GM23338 (cell line): Measurements from ENCODE around the gene GDA.
"Not testable (repeated sequence)": the region's sequence is repeated elsewhere in the genome, so short reads cannot be mapped to it uniquely, and the experiment has no call there.

Source experiments
- CREB1 ChIP-seq: fragments of 250-450 bp; sonication (Bioruptor Pico); IDR thresholded peaks from 2 replicates; pipeline ENCODE4 v1.5.0; 2020; ENCODE audit warnings: low read depth, mild to moderate bottlenecking, moderate library complexity
- EZH2 ChIP-seq: fragments of 200-600 bp; sonication (generic); IDR thresholded peaks from one replicate; pipeline ENCODE4 v1.8.0; 2017; ENCODE audit warnings: antibody characterized with exemption, mild to moderate bottlenecking, low read depth; ENCODE audit not compliant: unreplicated experiment
- EZH2phosphoT487 ChIP-seq: fragments of 200-600 bp; sonication (generic); IDR thresholded peaks from one replicate; pipeline ENCODE4 v1.8.1; 2018; ENCODE audit warnings: antibody characterized with exemption; ENCODE audit not compliant: unreplicated experiment
- JUNB ChIP-seq: IDR thresholded peaks from one replicate; pipeline ENCODE4 v1.6.1; 2016; ENCODE audit warnings: antibody characterized with exemption; ENCODE audit not compliant: unreplicated experiment
- POLR2AphosphoS5 ChIP-seq: IDR thresholded peaks from 2 replicates; pipeline ENCODE4 v1.6.1; 2016; ENCODE audit warnings: antibody characterized with exemption, low read depth
- ZNF114 ChIP-seq: fragments of 250-450 bp; sonication (Bioruptor Pico); IDR thresholded peaks from 2 replicates; pipeline ENCODE4 v1.5.0; 2020; ENCODE audit warnings: mild to moderate bottlenecking, moderate library complexity
- ZNF331 ChIP-seq: fragments of 250-450 bp; sonication (Bioruptor Pico); IDR thresholded peaks from 2 replicates; pipeline ENCODE4 v1.5.0; 2020; ENCODE audit warnings: low read depth, mild to moderate bottlenecking, moderate library complexity
- TF ChIP-seq, protein P1 (sequence below), 2 experiments: fragments of 200-600 bp in 1 of 2; sonication (generic) in 1 of 2; conservative IDR thresholded peaks; 2 replicates each; pipeline versions ENCODE4 v1.5.1 to v1.6.1; 2016 to 2017; ENCODE audit warnings: antibody characterized with exemption in 2 of 2, low read depth in 2 of 2, mild to moderate bottlenecking in 2 of 2, moderate library complexity in 1 of 2
- TF ChIP-seq, protein P2 (sequence below): IDR thresholded peaks from one replicate; pipeline ENCODE4 v1.6.1; 2018; ENCODE audit warnings: antibody characterized with exemption; ENCODE audit not compliant: unreplicated experiment
- TF ChIP-seq, protein P3 (sequence below): fragments of 250-450 bp; sonication (Bioruptor Pico); IDR thresholded peaks from 2 replicates; pipeline ENCODE4 v1.5.0; 2020; ENCODE audit warnings: mild to moderate bottlenecking, moderate library complexity
- TF ChIP-seq, protein P4 (sequence below): IDR thresholded peaks from 2 replicates; pipeline ENCODE4 v1.6.1; 2016; ENCODE audit warnings: antibody characterized with exemption

DNA sequence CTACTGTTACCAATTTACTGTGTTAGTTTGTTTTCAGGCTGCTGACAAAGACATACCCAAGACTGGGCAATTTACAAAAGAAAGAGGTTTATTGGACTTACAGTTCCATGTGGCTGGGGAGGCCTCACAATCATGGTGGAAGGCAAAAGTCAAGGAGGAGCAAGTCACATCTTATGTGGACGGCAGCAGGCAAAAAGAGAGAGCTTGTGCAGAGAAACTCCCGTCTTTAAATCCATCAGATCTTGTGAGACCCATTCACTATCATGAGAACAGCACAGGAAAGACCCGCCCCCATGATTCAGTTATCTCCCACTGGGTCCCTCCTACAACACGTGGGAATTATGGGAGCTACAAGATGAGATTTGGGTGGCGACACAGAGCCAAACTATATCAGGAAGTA is 142.3 kb downstream of the GDA start:
- TF ChIP-seq, protein P1, sequence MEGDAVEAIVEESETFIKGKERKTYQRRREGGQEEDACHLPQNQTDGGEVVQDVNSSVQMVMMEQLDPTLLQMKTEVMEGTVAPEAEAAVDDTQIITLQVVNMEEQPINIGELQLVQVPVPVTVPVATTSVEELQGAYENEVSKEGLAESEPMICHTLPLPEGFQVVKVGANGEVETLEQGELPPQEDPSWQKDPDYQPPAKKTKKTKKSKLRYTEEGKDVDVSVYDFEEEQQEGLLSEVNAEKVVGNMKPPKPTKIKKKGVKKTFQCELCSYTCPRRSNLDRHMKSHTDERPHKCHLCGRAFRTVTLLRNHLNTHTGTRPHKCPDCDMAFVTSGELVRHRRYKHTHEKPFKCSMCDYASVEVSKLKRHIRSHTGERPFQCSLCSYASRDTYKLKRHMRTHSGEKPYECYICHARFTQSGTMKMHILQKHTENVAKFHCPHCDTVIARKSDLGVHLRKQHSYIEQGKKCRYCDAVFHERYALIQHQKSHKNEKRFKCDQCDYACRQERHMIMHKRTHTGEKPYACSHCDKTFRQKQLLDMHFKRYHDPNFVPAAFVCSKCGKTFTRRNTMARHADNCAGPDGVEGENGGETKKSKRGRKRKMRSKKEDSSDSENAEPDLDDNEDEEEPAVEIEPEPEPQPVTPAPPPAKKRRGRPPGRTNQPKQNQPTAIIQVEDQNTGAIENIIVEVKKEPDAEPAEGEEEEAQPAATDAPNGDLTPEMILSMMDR (conservative IDR thresholded peaks at IDR 0.05; ENCODE audit: low read depth in 2 of 2): not testable (repeated sequence)
- TF ChIP-seq EZH2phosphoT487; ZNF331 (CRISPR knock-in tag); JUNB; EZH2; POLR2AphosphoS5; CREB1; ZNF114: not testable (repeated sequence)
- TF ChIP-seq, protein P2, sequence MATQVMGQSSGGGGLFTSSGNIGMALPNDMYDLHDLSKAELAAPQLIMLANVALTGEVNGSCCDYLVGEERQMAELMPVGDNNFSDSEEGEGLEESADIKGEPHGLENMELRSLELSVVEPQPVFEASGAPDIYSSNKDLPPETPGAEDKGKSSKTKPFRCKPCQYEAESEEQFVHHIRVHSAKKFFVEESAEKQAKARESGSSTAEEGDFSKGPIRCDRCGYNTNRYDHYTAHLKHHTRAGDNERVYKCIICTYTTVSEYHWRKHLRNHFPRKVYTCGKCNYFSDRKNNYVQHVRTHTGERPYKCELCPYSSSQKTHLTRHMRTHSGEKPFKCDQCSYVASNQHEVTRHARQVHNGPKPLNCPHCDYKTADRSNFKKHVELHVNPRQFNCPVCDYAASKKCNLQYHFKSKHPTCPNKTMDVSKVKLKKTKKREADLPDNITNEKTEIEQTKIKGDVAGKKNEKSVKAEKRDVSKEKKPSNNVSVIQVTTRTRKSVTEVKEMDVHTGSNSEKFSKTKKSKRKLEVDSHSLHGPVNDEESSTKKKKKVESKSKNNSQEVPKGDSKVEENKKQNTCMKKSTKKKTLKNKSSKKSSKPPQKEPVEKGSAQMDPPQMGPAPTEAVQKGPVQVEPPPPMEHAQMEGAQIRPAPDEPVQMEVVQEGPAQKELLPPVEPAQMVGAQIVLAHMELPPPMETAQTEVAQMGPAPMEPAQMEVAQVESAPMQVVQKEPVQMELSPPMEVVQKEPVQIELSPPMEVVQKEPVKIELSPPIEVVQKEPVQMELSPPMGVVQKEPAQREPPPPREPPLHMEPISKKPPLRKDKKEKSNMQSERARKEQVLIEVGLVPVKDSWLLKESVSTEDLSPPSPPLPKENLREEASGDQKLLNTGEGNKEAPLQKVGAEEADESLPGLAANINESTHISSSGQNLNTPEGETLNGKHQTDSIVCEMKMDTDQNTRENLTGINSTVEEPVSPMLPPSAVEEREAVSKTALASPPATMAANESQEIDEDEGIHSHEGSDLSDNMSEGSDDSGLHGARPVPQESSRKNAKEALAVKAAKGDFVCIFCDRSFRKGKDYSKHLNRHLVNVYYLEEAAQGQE: not testable (repeated sequence)
- TF ChIP-seq, protein P3, sequence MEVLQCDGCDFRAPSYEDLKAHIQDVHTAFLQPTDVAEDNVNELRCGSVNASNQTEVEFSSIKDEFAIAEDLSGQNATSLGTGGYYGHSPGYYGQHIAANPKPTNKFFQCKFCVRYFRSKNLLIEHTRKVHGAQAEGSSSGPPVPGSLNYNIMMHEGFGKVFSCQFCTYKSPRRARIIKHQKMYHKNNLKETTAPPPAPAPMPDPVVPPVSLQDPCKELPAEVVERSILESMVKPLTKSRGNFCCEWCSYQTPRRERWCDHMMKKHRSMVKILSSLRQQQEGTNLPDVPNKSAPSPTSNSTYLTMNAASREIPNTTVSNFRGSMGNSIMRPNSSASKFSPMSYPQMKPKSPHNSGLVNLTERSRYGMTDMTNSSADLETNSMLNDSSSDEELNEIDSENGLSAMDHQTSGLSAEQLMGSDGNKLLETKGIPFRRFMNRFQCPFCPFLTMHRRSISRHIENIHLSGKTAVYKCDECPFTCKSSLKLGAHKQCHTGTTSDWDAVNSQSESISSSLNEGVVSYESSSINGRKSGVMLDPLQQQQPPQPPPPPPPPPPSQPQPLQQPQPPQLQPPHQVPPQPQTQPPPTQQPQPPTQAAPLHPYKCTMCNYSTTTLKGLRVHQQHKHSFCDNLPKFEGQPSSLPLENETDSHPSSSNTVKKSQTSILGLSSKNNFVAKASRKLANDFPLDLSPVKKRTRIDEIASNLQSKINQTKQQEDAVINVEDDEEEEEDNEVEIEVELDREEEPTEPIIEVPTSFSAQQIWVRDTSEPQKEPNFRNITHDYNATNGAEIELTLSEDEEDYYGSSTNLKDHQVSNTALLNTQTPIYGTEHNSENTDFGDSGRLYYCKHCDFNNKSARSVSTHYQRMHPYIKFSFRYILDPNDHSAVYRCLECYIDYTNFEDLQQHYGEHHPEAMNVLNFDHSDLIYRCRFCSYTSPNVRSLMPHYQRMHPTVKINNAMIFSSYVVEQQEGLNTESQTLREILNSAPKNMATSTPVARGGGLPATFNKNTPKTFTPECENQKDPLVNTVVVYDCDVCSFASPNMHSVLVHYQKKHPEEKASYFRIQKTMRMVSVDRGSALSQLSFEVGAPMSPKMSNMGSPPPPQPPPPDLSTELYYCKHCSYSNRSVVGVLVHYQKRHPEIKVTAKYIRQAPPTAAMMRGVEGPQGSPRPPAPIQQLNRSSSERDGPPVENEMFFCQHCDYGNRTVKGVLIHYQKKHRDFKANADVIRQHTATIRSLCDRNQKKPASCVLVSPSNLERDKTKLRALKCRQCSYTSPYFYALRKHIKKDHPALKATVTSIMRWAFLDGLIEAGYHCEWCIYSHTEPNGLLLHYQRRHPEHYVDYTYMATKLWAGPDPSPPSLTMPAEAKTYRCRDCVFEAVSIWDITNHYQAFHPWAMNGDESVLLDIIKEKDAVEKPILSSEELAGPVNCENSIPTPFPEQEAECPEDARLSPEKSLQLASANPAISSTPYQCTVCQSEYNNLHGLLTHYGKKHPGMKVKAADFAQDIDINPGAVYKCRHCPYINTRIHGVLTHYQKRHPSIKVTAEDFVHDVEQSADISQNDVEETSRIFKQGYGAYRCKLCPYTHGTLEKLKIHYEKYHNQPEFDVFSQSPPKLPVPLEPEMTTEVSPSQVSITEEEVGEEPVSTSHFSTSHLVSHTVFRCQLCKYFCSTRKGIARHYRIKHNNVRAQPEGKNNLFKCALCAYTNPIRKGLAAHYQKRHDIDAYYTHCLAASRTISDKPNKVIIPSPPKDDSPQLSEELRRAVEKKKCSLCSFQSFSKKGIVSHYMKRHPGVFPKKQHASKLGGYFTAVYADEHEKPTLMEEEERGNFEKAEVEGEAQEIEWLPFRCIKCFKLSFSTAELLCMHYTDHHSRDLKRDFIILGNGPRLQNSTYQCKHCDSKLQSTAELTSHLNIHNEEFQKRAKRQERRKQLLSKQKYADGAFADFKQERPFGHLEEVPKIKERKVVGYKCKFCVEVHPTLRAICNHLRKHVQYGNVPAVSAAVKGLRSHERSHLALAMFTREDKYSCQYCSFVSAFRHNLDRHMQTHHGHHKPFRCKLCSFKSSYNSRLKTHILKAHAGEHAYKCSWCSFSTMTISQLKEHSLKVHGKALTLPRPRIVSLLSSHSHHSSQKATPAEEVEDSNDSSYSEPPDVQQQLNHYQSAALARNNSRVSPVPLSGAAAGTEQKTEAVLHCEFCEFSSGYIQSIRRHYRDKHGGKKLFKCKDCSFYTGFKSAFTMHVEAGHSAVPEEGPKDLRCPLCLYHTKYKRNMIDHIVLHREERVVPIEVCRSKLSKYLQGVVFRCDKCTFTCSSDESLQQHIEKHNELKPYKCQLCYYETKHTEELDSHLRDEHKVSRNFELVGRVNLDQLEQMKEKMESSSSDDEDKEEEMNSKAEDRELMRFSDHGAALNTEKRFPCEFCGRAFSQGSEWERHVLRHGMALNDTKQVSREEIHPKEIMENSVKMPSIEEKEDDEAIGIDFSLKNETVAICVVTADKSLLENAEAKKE (CRISPR knock-in tag): not testable (repeated sequence)
- TF ChIP-seq, protein P4, sequence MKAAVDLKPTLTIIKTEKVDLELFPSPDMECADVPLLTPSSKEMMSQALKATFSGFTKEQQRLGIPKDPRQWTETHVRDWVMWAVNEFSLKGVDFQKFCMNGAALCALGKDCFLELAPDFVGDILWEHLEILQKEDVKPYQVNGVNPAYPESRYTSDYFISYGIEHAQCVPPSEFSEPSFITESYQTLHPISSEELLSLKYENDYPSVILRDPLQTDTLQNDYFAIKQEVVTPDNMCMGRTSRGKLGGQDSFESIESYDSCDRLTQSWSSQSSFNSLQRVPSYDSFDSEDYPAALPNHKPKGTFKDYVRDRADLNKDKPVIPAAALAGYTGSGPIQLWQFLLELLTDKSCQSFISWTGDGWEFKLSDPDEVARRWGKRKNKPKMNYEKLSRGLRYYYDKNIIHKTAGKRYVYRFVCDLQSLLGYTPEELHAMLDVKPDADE: not testable (repeated sequence)
